ENCODE data around the gene LTBP4. TPM values are rescaled to one million over a fixed set of nuclear protein-coding genes. Genes with fewer than 3 reads are reported as not detected.
"Not testable (repeated sequence)": the region's sequence is repeated elsewhere in the genome, so short reads cannot be mapped to it uniquely, and the experiment has no call there.

LTBP4 gene
- total RNA-seq, 1 donor, result 16.6 TPM

DNA sequence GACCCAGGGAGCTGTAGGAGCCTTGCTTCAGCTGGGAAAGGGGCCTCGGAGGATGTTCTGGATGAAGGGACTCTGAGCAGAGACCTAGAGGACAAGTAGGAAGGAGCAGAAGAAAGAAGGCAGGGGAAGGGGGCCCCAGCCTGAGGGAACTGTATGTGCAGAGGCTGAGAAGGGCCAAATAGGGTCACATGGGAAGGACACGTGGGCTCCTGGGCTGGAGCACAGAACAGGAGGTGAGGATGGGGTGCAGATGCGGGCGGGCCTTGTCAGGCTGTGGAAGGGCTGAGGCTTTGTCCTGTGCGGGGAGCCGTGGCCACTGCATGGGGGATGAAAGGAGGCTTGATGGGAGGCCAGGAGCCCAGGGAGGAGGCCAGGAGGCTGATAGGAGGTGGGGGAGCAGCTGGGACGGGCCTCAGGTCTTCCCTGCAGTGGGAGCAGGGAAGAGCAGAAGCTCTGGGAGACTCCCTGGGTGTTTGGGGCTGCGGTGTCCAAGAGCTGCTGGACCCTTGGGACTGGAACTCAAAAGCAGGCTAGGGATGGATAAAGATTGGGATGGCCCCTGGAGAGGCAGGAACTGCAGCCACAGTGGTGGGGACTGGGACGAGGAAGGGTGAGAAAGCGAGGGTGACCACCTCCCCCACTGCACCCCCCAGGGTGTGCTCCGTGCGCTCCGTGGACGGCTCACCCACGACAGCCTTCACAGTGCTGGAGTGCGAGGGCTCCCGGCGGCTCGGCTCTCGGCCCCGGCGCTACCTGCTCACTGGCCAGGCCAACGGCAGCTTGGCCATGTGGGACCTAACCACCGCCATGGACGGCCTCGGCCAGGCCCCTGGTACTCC, 11.4 kb upstream of the LTBP4 start:
- TF ChIP-seq, protein P1, sequence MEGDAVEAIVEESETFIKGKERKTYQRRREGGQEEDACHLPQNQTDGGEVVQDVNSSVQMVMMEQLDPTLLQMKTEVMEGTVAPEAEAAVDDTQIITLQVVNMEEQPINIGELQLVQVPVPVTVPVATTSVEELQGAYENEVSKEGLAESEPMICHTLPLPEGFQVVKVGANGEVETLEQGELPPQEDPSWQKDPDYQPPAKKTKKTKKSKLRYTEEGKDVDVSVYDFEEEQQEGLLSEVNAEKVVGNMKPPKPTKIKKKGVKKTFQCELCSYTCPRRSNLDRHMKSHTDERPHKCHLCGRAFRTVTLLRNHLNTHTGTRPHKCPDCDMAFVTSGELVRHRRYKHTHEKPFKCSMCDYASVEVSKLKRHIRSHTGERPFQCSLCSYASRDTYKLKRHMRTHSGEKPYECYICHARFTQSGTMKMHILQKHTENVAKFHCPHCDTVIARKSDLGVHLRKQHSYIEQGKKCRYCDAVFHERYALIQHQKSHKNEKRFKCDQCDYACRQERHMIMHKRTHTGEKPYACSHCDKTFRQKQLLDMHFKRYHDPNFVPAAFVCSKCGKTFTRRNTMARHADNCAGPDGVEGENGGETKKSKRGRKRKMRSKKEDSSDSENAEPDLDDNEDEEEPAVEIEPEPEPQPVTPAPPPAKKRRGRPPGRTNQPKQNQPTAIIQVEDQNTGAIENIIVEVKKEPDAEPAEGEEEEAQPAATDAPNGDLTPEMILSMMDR (IDR thresholded peaks at IDR 0.05; ENCODE audit: extremely low read depth, low read depth, low read length), result no peak
- Histone ChIP-seq H3K4me1 (ENCODE audit: insufficient read depth, low read length) (peaks cover 21% of the 10 kb centered on the region), H2AFZ (ENCODE audit: low read length) (no peak overlapping the region), H3K27me3 (ENCODE audit: insufficient read depth, low read length) (no peaks in the 10 kb centered on the region), H3K4me2 (ENCODE audit: insufficient read depth, low read length) (no peak overlapping the region), H3K27ac (ENCODE audit: low read depth, low read length) (no peak overlapping the region), H3K36me3 (ENCODE audit: insufficient read depth, low read length) (peaks cover 14% of the 10 kb centered on the region), H3K4me3 (ENCODE audit: insufficient read depth, low read length) (no peak overlapping the region), H4K20me1 (ENCODE audit: insufficient read depth, low read length) (no peaks in the 10 kb centered on the region), H3K79me2 (ENCODE audit: insufficient read depth, low read length) (no peaks in the 10 kb centered on the region), H3K9me3 (ENCODE audit: low read depth, low read length) (no peaks in the 10 kb centered on the region)
- DNase-seq (ENCODE audit: insufficient read length, low spot score, missing footprints), result peak; percentile 62

DNA sequence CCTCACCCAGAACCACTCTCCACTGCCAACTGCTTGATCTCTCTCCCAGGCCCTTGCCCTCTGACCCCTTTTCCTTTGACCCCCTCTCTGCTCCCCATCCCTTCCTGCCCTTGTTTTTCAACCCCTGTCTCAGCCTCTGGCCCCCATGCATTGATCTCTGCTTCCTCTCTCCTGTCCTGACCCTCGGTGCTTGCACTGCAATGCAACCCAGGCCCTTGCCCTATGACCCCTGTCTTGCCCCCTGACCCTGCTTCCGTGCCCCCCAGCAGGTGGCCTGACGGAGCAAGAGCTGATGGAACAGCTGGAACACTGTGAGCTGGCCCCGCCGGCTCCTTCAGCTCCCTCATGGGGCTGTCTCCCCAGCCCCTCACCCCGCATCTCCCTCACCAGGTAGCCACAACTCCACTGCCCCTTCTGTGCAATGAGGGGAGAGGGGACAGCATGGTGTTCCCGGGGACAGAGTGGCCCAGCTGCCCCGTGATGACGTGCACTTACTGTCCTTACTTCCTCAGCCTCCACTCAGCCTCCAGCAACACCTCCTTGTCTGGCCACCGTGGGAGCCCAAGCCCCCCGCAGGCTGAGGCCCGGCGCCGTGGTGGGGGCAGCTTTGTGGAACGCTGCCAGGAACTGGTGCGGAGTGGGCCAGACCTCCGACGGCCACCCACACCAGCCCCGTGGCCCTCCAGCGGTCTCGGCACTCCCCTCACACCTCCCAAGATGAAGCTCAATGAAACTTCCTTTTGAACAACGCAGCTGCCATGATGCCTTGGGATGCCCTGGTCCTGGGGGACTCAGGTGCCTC, 10.5 kb upstream of the LTBP4 start:
- Histone ChIP-seq H2AFZ (ENCODE audit: low read length) (no peak overlapping the region), H3K79me2 (ENCODE audit: insufficient read depth, low read length) (no peaks in the 10 kb centered on the region), H4K20me1 (ENCODE audit: insufficient read depth, low read length) (no peaks in the 10 kb centered on the region), H3K4me3 (ENCODE audit: insufficient read depth, low read length) (no peak overlapping the region), H3K27ac (ENCODE audit: low read depth, low read length) (no peak overlapping the region), H3K4me1 (ENCODE audit: insufficient read depth, low read length) (peaks cover 17% of the 10 kb centered on the region), H3K36me3 (ENCODE audit: insufficient read depth, low read length) (peaks cover 14% of the 10 kb centered on the region), H3K4me2 (ENCODE audit: insufficient read depth, low read length) (no peak overlapping the region), H3K27me3 (ENCODE audit: insufficient read depth, low read length) (no peaks in the 10 kb centered on the region), H3K9me3 (ENCODE audit: low read depth, low read length) (no peaks in the 10 kb centered on the region)
- TF ChIP-seq, protein P1 (IDR thresholded peaks at IDR 0.05; ENCODE audit: extremely low read depth, low read depth, low read length), result no peak
- peak; percentile 51 for DNase-seq (ENCODE audit: insufficient read length, low spot score, missing footprints)

DNA sequence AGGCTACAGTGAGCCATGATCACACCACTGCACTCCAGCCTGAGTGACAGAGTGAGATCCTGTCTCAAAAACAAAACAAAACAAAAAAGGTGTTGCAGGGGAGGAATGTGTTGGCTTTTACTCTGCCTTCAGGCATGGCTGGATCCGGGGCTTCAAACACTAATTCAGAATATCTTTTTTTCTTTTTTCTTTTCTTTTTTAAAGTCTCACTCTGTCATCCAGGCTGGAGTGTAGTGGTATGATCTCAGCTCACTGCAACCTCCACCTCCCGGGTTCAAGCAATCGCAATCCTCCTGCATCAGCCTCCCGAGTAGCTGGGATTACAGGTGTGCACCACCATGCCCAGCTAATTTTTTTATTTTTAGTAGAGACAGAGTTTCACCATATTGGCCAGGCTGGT, 9.4 kb upstream of the LTBP4 start:
- not testable (repeated sequence) for DNase-seq (ENCODE audit: insufficient read length, low spot score, missing footprints); H3K9me3 ChIP-seq (ENCODE audit: low read depth, low read length); H3K27me3 ChIP-seq (ENCODE audit: insufficient read depth, low read length); H3K4me2 ChIP-seq (ENCODE audit: insufficient read depth, low read length); H3K27ac ChIP-seq (ENCODE audit: low read depth, low read length); H4K20me1 ChIP-seq (ENCODE audit: insufficient read depth, low read length); H3K79me2 ChIP-seq (ENCODE audit: insufficient read depth, low read length); H3K4me3 ChIP-seq (ENCODE audit: insufficient read depth, low read length); H2AFZ ChIP-seq (ENCODE audit: low read length)
- peaks cover 13% of the 10 kb centered on the region for H3K36me3 ChIP-seq (ENCODE audit: insufficient read depth, low read length)
- peaks cover 19% of the 10 kb centered on the region for H3K4me1 ChIP-seq (ENCODE audit: insufficient read depth, low read length)

DNA sequence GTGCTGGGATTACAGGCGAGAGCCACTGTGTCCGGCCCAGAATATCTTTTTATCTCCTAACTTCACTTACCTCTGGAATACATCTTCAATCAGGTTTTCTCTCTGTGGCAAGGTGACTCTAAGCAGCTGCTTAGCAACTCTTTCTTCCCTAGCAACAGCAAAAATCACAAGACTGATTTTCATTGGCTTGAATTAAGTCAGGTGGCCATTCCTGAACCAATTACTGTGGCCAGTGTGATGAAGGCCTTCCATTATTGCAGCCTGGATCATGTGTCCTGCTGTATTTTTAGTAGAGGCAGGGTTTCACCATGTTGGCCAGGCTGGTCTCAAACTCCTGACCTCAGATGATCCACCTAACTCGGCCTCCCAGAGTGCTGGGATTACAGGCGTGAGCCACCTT, 9.0 kb upstream of the LTBP4 start:
- no peaks in the 10 kb centered on the region for H4K20me1 ChIP-seq (ENCODE audit: insufficient read depth, low read length)
- H3K4me2 ChIP-seq (ENCODE audit: insufficient read depth, low read length), result no peak overlapping the region
- H3K27me3 ChIP-seq (ENCODE audit: insufficient read depth, low read length), result no peaks in the 10 kb centered on the region
- no peaks in the 10 kb centered on the region for H3K79me2 ChIP-seq (ENCODE audit: insufficient read depth, low read length)
- H3K4me1 ChIP-seq (ENCODE audit: insufficient read depth, low read length), result peaks cover 20% of the 10 kb centered on the region
- peaks cover 10% of the 10 kb centered on the region for H3K36me3 ChIP-seq (ENCODE audit: insufficient read depth, low read length)
- H3K4me3 ChIP-seq (ENCODE audit: insufficient read depth, low read length), result no peak overlapping the region
- peak; percentile 94 for DNase-seq (ENCODE audit: insufficient read length, low spot score, missing footprints)
- no peaks in the 10 kb centered on the region for H3K9me3 ChIP-seq (ENCODE audit: low read depth, low read length)
- TF ChIP-seq, protein P1 (IDR thresholded peaks at IDR 0.05; ENCODE audit: extremely low read depth, low read depth, low read length), result no peak
- no peak overlapping the region for H2AFZ ChIP-seq (ENCODE audit: low read length)
- no peak overlapping the region for H3K27ac ChIP-seq (ENCODE audit: low read depth, low read length)

Measured in osteoblast (primary cell).